Femur (tissue), 1 donor: ENCODE data around the gene RPP21.

Source experiments
- DNase-seq: peaks from one replicate; pipeline ENCODE4 v3.0.0-alpha.2; 2017

RPP21 gene

GRCh38 chr6:30344868-30345671, at the start of gene RPP21:
Gene RPP21, plus strand, starts transcription at chr6:30345156. Its CDS starts 16 bp downstream, at chr6:30345172.
- DNase-seq = peak; percentile 91

- DNase-seq = no peak
Observed at GRCh38 chr6:30295837-30296236, 49.1 kb upstream of the RPP21 start.

DNA sequence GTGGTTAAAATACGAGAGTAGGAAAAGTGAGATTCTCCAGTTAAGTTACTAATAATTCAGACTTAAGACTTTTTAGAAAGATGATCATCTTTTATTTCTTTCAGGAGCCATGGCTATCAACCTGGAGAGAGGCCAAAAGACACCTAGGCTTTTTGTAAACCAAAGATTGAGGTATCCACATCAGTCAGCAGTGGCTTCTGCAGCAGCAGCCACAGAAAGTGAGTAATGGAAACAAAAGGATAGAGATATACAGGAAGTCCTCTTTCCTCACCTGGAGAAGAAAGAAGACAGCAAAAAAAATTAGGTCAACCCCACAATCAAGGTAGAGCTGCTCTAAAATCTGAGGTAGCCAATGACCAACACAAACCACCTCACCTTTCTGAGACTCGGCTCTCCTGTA, 41.0 kb upstream of the RPP21 start:
- DNase-seq = no peak

GRCh38 chr6:30311101-30311500, 33.9 kb upstream of the RPP21 start:
- no peak for DNase-seq

GRCh38 chr6:30311671-30312070, 33.3 kb upstream of the RPP21 start:
- DNase-seq = no peak

DNA sequence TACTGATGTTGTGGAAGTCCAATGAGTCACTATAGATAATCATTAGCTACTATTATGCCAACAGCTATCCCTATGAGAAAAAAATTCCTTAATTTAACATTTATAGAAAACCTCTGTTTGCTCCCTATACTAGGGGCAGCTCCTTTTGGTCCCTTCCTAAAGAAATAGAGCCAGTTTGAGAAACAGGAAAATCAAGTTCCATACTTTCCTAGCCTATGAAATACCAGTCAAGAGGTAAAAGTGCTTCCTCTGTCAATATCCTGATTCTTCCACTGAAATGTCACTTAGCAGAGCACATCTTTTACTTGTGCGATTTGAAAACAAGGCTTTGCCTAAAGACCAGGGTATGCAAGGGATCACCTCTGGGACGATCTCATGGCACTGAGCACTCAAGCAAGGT, 32.7 kb upstream of the RPP21 start:
- DNase-seq = no peak

GRCh38 chr6:30312676-30313321, 32.2 kb upstream of the RPP21 start:
- DNase-seq = no peak

DNA sequence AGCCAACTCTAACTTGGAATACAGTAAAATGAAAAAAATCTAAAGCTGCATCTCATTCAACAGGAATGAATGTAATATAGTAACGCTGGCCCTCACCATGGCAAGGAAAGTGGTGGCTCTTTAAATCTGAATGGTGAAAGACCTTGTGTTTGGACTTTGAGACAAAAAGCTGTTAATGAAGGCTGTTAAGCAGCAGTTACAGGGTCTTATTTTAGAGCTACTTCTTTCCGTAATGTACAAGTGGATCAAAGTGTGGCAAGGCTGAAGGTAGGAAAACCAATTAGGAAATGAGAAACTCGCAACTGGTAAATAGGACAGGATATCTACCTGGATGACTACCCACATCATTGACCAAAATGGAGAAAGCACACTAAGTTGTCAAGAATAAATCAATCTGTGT, 29.8 kb upstream of the RPP21 start:
- no peak for DNase-seq

GRCh38 chr6:30317913-30318589, 26.9 kb upstream of the RPP21 start:
- no peak for DNase-seq

DNA sequence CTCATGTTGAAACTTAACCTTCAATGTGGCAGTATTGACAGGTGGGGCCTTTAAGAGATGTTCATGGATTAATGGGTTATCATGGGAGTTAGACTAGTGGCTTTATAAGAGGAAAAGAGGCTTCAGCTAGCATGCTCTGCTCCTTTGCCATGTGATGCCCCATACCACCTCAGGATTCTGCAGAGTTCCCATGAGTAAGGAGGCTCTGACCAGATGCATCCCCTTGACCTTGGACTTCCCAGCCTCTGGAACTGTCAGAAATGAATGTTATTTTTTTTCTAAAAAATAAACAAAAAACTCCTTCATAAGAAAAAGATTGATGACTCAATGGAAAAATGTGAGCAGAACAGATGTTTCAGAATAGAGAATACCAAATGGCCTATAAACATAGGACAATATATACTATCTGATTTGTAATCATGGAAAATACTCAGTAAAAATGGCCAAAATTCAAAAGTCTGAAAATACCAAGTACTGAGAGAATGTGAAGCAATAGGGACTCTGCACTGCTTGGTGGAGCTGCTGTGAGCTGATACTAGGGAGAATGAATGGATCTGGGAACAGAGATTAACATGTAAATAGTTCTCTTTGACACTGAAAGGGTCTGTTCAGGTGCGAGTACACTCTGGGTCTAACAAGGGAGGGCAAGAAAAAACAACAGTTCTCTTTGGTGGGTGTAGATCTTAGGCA, 25.7 kb upstream of the RPP21 start:
- no peak for DNase-seq

- no peak for DNase-seq
Observed at GRCh38 chr6:30321692-30322388, 23.1 kb upstream of the RPP21 start.

GRCh38 chr6:30322527-30323501, 22.1 kb upstream of the RPP21 start:
- DNase-seq = no peak

GRCh38 chr6:30323806-30324205, 21.1 kb upstream of the RPP21 start:
- no peak for DNase-seq

DNA sequence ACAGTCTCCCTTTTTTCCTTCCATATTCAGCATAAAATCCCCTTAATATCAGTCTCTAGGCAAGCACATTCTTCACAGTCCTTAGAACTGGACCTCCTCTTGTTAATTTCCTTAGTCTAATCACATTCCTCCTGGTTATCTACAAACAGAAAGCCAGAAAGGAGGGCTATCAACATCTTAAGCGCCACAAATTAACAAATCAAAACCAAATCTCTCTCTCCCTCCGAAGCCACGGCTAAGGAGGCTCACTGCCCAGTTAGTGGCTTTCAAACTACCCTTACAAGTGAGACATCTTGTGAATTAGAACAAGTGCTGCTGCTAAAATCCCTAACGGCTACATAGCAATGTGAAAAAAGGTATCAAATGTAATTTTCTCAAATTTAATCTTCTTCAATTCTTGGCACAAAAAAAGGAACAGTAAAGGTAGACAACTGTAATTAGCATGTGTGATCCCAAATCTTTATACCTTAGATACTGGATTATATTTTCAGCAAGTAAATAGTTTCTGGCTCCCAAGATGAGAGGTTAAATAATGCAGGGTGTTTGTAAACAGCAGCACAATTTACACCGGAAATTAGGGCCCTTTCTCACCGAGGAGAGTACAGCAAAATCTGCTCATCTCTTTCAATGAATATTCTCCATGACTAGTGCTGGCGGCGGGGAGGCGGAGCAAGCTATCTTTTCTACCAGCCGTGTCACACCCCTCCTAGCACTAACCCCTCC, 19.6 kb upstream of the RPP21 start:
- DNase-seq = no peak

GRCh38 chr6:30325873-30326525, 19.0 kb upstream of the RPP21 start:
- DNase-seq = peak; percentile 69

GRCh38 chr6:30326526-30327231, 18.3 kb upstream of the RPP21 start, which contains the start of gene TRIM39:
Gene TRIM39, plus strand, starts transcription at chr6:30326927. Its CDS starts 2,391 bp downstream, at chr6:30329318.
- peak; percentile 91 for DNase-seq

GRCh38 chr6:30327232-30327746, 17.7 kb upstream of the RPP21 start:
- no peak for DNase-seq

DNA sequence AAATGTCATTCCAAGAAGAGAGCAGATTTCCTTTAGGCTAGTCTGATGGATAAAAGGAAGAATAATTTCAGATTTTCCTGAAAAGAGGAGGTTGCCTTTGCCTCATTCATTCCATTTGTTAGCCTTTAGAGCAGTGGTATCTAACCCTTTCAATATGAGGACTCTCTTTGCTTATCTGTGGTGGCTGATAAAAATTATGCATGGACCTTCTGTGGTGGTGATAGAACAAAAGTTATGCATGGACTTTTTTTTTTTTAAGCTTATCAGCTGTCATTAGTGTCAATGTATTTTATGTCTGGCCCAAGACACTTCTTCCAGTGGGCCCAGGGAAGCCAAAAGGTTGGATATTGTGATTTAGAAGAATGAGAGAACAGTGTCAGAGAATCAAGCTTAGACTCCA, 16.6 kb upstream of the RPP21 start:
- no peak for DNase-seq

GRCh38 chr6:30329331-30329730, 15.6 kb upstream of the RPP21 start:
- peak; percentile 46 for DNase-seq
